HG02981 (cell line): ENCODE results near the gene STAC3.

Source experiments
- ATAC-seq: cut with Tn5 transposase; IDR thresholded peaks from one replicate; pipeline ENCODE4 v1.9.1; 2021; ENCODE audit warnings: mild to moderate bottlenecking, moderate library complexity; ENCODE audit not compliant: unreplicated experiment

Gene STAC3

GRCh38 chr12:57255916-57256315, 4.9 kb upstream of the STAC3 start:
- no peak for ATAC-seq

- ATAC-seq, result no peak
Measured at GRCh38 chr12:57254506-57255280, 3.7 kb upstream of the STAC3 start.

GRCh38 chr12:57250541-57250940, 446 bp downstream of the STAC3 start:
- ATAC-seq, result no peak

GRCh38 chr12:57248934-57249742, 1.8 kb downstream of the STAC3 start:
- ATAC-seq, result no peak

GRCh38 chr12:57247041-57247440, 3.9 kb downstream of the STAC3 start:
- ATAC-seq, result no peak

- ATAC-seq, result no peak
Measured at GRCh38 chr12:57244312-57244696, 6.7 kb downstream of the STAC3 start.

- no peak for ATAC-seq
Measured at GRCh38 chr12:57243521-57244311, 7.3 kb downstream of the STAC3 start.

GRCh38 chr12:57242691-57243454, 8.1 kb downstream of the STAC3 start:
- peak; percentile 47 for ATAC-seq

- no peak for ATAC-seq
Measured at GRCh38 chr12:57242329-57242690, 8.7 kb downstream of the STAC3 start.

- ATAC-seq, result no peak
Measured at GRCh38 chr12:57241402-57242310, 9.3 kb downstream of the STAC3 start.

GRCh38 chr12:57240926-57241401, 10.0 kb downstream of the STAC3 start:
- ATAC-seq, result no peak

GRCh38 chr12:57240066-57240921, 10.7 kb downstream of the STAC3 start:
- no peak for ATAC-seq

GRCh38 chr12:57239587-57240065, 11.4 kb downstream of the STAC3 start:
- no peak for ATAC-seq

- peak; percentile 49 for ATAC-seq
Measured at GRCh38 chr12:57238854-57239554, 12.0 kb downstream of the STAC3 start.

GRCh38 chr12:57237932-57238853, 12.8 kb downstream of the STAC3 start:
- ATAC-seq, result no peak

GRCh38 chr12:57237596-57237931, 13.4 kb downstream of the STAC3 start:
- no peak for ATAC-seq
